Stimulated activated CD4-positive, alpha-beta T cell treated with anti-CD3 and anti-CD28 coated beads, Interleukin-4, amount 100 ng/mL, for 24 hours (primary cell): ENCODE measurements around the gene SUGCT.
"Not testable (repeated sequence)": the region's sequence is repeated elsewhere in the genome, so short reads cannot be mapped to it uniquely, and the experiment has no call there.

Experiments used
- DNase-seq: peaks from one replicate; pipeline ENCODE4 v3.0.0-alpha.2; 2020

SUGCT gene

GRCh38 chr7:40643664-40644063 lies 508.9 kb downstream of the SUGCT start:
- no peak for DNase-seq

GRCh38 chr7:40644454-40645188 lies 509.8 kb downstream of the SUGCT start:
- DNase-seq = no peak

GRCh38 chr7:40645197-40645596 lies 510.4 kb downstream of the SUGCT start:
- DNase-seq = no peak

- DNase-seq = no peak
These were observed 511.9 kb downstream of the SUGCT start for GRCh38 chr7:40646717-40647116.

GRCh38 chr7:40647719-40648118 lies 512.9 kb downstream of the SUGCT start:
- no peak for DNase-seq

- no peak for DNase-seq
These were observed 514.4 kb downstream of the SUGCT start for GRCh38 chr7:40649247-40649646.

GRCh38 chr7:40650903-40651302 lies 516.1 kb downstream of the SUGCT start:
- not testable (repeated sequence) for DNase-seq

GRCh38 chr7:40654171-40654570 lies 519.4 kb downstream of the SUGCT start:
- DNase-seq = no peak

- DNase-seq = no peak
These were observed 520.6 kb downstream of the SUGCT start for GRCh38 chr7:40655426-40655825.

GRCh38 chr7:40656349-40656748 lies 521.5 kb downstream of the SUGCT start:
- DNase-seq = no peak

GRCh38 chr7:40658729-40659128 lies 523.9 kb downstream of the SUGCT start:
- DNase-seq = no peak

- no peak for DNase-seq
These were observed 524.4 kb downstream of the SUGCT start for GRCh38 chr7:40659231-40659630.

GRCh38 chr7:40673285-40673684 lies 538.5 kb downstream of the SUGCT start:
- no peak for DNase-seq

GRCh38 chr7:40674316-40674715 lies 539.5 kb downstream of the SUGCT start:
- no peak for DNase-seq

GRCh38 chr7:40675741-40676140 lies 540.9 kb downstream of the SUGCT start:
- DNase-seq = no peak

GRCh38 chr7:40676221-40676620 lies 541.4 kb downstream of the SUGCT start:
- DNase-seq = no peak

- DNase-seq = no peak
These were observed 545.9 kb downstream of the SUGCT start for GRCh38 chr7:40680657-40681056.

GRCh38 chr7:40682696-40683095 lies 547.9 kb downstream of the SUGCT start:
- DNase-seq = no peak

- DNase-seq = no peak
These were observed 559.4 kb downstream of the SUGCT start for GRCh38 chr7:40694026-40694809.

GRCh38 chr7:40694991-40695390 lies 560.2 kb downstream of the SUGCT start:
- DNase-seq = no peak

GRCh38 chr7:40697653-40698052 lies 562.8 kb downstream of the SUGCT start:
- DNase-seq = no peak

- no peak for DNase-seq
These were observed 563.6 kb downstream of the SUGCT start for GRCh38 chr7:40698214-40698920.

- no peak for DNase-seq
These were observed 564.1 kb downstream of the SUGCT start for GRCh38 chr7:40698921-40699260.
